Stimulated activated CD8-positive, alpha-beta memory T cell treated with anti-CD3 and anti-CD28 coated beads, Interleukin-12 subunit alpha, Interleukin-12 subunit beta, amount 100 ng/mL, for 1 hour (primary cell): Measurements from ENCODE around the gene PDE4A.

Experiments
- DNase-seq: peaks from one replicate; pipeline ENCODE4 v3.0.0-alpha.2; 2020; ENCODE audit warnings: low read depth

Gene PDE4A

DNA sequence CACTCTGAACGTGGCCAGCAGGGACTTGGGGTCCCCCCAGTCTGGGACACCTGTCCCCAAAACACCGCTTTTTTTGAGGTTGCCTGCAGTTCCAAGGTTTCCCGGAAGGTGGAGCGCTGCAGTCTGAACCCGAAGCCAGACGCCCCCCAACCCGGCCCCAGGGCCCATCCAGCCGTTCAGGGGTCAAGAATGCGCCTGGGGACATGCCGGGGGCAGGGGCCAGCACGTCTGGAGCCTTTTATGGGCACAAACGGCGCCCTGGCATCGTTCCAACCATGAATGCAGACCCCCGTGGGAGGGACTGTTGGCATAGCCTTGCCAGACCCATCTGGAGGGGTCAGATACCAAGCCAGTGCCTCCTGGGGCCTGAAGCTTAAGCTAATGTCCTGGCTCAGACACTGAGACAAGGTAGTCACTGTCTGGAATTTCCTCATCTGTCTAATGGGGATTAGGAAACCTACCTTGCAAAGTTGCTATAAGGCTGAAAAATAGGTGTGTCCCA is 90.0 kb downstream of the PDE4A start:
- no peak for DNase-seq

DNA sequence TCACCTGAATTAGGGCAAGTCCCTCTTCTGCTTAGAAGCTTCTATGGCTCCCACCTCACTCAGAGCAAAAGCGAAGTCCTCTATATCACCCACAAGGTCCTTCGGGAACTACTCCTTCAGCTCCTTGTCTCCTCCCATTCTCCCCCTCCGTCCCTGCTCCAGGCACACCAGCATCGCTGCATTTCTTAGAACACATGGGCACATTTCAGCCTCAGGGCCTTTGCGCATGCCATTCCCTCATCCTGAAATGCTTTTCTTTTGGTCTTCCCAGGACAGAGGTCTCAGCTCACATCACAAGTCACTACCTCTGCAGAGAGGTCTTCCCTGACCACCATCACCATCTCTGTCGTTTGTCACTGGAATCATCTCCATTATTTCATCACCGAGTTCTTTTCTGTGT is 92.9 kb downstream of the PDE4A start:
- no peak for DNase-seq

DNA sequence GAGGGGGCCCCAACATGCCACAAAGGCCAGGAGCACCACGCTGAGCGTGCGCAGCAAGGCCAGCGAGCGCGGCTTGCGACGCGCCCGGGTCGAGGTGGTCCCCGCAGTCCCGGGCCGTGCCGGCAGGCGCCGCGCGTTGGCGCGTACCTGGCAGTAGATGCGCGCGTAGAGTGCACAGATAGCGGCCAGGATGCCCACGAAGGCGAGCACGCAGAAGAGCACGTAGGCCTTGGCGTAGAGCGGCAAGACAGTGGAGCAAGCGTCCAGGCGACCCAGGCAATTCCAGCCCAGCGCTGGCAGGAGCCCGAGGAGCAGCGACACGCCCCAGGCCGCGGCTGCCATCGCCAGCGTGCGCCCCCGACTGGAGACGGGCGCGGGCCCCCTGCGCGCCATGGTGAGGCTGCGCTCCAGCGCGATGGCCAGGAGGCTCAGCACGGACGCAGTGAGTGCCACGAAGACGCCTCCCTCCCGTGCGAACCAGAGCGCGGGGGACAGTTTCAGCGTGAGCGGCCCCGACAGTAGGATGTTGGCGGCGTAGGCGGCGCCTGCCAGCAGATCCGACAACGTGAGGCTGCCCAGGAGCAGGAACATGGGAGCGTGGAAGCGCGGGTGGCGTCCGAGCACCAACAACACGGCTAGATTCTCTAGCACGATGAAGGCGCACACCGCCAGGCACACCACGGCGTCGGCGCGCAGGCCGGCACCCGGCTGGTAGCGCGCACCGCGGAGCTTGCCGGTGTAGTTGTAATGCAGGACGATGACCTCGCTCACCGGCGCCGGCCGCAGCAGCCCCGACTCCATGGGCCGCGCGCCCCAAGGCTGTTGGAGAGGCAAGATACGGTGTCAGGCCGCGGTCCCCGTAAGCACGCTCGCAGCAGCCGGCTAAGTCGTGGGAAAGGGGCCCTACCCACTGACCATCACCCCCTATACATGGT is 94.1 kb downstream of the PDE4A start:
- no peak for DNase-seq

DNA sequence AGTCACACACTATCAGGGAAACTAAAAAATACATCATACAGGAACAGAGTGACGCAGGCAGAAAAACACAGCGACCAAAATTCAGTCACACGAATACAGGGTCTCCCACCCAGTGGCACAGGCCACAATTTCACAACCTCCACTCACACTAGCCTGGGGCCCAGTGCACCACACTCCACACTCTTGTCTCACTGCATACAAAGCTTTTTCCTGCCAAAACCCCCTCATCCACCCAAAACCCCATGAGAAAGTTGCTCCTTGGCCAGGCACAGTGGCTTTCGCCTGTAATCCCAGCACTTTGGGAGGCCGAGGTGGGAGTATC is 95.7 kb downstream of the PDE4A start:
- DNase-seq = no peak

DNA sequence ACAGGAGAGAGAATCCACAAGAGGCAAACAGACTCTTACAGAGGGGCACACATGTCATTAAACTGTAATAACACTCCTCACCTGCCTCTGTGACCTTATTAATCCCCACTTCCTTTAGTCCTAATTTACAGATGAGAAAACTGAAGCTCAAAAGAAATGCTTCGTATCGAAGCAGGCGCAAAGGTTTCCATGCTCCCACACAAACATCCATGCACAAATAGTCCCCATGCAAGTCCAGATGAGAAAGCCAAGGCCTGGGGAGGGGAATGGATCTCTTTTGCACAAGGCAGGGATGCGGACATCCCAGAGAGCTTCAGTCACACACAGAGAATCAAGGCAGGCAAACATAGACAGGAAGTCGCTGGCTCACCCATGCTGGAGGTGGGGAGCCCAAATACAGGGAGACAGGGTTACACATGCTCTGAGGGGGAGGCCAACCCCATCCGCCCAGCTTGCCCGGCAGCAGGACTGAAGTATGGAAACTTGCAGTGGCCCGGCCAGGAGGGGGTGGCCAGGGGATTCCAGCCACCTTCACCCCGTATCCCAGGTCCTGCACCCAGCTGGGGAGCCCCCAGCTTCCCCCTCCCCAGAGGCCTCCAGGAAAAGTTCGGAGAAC is 96.4 kb downstream of the PDE4A start:
- DNase-seq = no peak

DNA sequence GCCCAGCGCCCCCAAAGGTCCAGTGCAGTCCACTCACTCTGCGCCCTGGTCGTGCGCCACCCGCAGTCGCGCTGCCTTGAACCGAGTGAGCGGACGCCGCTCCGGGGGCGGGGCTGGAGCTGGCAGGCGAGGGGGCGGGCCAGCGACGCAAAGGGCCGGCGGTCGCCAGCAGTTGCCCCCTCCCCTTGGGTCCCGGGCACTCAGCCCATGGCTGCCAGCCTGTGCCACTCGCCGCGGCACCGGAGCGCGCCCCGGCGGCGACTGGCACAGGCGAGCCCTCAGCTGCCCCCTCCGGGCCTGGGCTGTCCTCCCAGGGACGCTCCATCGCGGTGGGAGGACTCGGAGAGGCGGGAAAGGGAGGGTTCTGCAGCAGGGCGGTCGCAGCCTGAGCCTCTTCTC is 97.0 kb downstream of the PDE4A start, which contains the start of gene S1PR5:
Gene S1PR5, minus strand, starts transcription at position 87 of the 399 bp plus-strand sequence. CDS start 2,436 bp downstream, outside the sequence.
- DNase-seq = no peak

DNA sequence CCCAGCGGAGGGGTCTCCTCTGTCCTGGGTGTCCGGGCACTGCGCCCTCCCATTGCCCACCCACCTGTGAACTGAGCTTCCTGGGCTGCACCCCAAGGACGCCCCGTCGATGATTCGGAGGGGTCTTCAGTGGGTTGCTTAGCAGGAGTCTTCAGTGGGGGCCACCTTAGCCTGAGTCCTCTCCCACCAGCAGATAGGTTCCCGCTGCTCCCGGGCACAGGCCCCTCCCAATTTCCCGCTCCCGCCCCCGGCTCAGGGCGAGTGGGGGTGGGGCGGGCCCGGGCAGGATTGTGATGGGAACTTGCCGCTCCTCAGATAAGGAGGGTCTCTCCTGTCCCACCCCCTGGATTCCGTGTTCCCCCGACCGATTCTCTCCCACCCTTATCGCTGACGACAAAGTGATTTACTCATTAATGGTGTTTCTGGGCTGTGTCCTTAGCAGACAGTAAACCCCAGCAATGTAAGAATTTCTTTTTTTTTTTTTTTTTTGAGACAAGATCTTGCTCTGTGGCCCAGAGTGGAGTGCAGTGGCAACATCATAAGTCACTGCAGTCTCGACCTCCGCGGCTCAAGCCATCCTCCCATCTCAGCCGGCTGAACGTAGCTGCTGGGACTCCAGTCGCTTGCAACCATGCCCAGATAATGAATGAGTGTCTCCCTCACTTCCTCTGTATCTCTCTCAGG is 97.6 kb downstream of the PDE4A start:
- DNase-seq = no peak

DNA sequence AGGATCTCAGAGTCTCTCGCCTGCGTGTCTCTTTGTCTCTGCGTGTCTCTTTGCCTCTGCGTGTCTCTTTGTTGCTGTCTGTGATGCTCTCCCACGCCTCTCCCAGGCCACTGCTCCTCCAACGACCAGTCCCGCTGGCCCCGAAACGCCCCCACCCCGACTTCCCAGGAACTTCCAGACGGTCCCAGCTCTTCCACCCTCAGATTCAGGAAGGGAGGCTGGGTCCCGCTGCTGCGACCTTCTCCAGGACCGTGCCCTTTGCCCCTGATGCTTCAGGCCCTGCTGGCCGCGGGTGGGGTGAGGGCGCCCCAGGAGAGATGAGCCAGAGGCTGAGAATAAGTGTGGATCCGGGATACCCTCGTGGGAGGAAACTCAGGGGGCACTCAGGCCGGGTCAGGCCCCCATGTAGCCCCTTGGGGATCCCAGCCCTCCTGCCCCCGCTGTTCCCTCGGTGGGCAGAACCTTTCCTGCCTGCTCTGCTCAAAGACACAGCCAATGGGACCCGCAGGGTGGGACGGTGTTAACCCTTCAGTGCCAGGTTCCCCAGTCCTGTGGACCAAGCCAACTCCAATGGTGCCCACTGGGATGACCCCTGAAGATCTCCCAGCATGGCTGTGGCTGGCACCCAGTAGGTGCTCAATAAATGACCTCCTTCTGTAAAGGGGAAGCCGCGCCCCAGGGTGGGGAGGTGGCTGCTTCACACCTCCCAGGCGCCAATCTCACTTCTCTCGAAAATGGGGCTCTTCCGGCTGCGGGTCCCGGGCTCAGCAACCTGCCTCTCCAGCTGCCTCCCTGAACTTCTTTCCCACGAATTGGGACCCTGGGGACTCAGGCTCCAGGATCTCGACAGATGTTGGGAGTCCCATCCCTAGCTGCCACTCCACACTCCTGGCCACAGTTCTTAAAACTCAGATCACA is 98.4 kb downstream of the PDE4A start:
- DNase-seq = no peak
